ENCODE measurements around the gene POU2F2.
"Not testable (repeated sequence)": the region's sequence is repeated elsewhere in the genome, so short reads cannot be mapped to it uniquely, and the experiment has no call there.

- not testable (repeated sequence) for TF ChIP-seq CTCF (conservative IDR thresholded peaks at IDR 0.05; ENCODE audit: low read depth, low read length); EZH2 (IDR thresholded peaks at IDR 0.05; ENCODE audit: low read length, unreplicated experiment); EZH2phosphoT487 (IDR thresholded peaks at IDR 0.05; ENCODE audit: borderline replicate concordance, low read length)
Observed at GRCh38 chr19:42100241-42100640, 32.0 kb downstream of the POU2F2 start.
